Fibroblast of skin of abdomen (primary cell): ENCODE results near the gene CSF2RB.

ENCODE experiments used
- DNase-seq: peaks from one replicate; pipeline ENCODE4 v3.0.0-alpha.2; 2013

The CSF2RB gene

GRCh38 chr22:36922105-36922608, 8.7 kb downstream of the CSF2RB start:
- DNase-seq = peak; percentile 7

- no peak for DNase-seq
Observed at GRCh38 chr22:36922711-36923110, 9.3 kb downstream of the CSF2RB start.

- no peak for DNase-seq
Observed at GRCh38 chr22:36923131-36923788, 9.8 kb downstream of the CSF2RB start.

GRCh38 chr22:36924151-36924698, 10.8 kb downstream of the CSF2RB start:
- no peak for DNase-seq

GRCh38 chr22:36925388-36926290, 12.2 kb downstream of the CSF2RB start:
- DNase-seq = no peak

GRCh38 chr22:36926309-36926708, 12.9 kb downstream of the CSF2RB start:
- no peak for DNase-seq

GRCh38 chr22:36926721-36927435, 13.4 kb downstream of the CSF2RB start:
- DNase-seq = no peak

- no peak for DNase-seq
Observed at GRCh38 chr22:36927671-36928070, 14.2 kb downstream of the CSF2RB start.

DNA sequence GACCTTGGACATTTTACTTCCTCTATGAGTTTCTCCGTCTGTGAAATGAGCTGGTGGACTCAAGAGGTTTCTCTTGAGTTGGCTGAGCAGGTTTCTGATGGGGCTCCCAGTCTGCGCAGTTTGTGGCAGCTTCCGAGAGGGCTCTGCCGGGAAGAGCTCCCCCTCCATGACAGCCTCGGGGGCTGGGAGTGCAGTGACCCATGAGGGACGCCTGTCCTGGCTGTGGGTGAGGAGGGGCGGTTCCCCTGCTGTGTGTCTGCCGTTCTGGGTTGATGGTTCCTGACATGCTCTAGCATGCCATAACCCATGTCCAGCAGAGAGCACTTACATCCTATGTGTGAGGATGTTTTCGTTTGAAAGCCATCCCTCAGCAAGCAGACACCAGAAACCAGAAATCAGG, 14.8 kb downstream of the CSF2RB start:
- no peak for DNase-seq

GRCh38 chr22:36928786-36929535, 15.5 kb downstream of the CSF2RB start:
- DNase-seq = no peak

- DNase-seq = no peak
Observed at GRCh38 chr22:36929621-36930020, 16.2 kb downstream of the CSF2RB start.

DNA sequence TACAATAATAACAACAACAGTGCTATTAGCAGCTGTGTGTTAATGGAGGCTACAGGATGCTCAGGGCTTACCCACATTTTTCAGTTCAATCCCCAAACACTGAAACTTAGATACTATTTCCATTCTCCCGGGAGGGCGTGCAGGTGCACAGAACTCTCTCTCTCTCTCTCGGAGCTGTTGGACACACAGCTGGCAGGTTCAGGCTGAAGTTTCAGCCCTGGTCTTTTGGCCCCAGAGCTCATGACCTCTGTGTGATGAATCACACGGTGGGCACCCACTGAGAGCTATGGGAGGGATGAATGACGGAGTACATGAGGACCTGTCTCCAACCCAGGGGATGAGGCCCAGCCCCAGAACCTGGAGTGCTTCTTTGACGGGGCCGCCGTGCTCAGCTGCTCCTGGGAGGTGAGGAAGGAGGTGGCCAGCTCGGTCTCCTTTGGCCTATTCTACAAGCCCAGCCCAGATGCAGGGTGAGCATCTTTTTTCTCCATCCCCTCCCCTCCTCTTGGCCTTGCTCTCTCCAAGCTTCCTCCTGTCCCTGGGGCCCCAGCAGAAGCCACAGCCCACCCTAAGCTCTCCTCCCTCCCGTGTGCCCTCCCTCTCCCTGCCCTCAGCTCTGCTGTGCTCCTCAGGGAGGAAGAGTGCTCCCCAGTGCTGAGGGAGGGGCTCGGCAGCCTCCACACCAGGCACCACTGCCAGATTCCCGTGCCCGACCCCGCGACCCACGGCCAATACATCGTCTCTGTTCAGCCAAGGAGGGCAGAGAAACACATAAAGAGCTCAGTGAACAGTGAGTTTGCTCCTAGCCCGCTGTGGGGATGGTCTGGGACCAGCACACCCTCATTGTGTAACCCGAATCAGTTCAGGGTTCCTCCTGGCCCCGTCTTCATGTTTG, 16.9 kb downstream of the CSF2RB start:
- DNase-seq = no peak

- no peak for DNase-seq
Observed at GRCh38 chr22:36931446-36931845, 18.0 kb downstream of the CSF2RB start.

DNA sequence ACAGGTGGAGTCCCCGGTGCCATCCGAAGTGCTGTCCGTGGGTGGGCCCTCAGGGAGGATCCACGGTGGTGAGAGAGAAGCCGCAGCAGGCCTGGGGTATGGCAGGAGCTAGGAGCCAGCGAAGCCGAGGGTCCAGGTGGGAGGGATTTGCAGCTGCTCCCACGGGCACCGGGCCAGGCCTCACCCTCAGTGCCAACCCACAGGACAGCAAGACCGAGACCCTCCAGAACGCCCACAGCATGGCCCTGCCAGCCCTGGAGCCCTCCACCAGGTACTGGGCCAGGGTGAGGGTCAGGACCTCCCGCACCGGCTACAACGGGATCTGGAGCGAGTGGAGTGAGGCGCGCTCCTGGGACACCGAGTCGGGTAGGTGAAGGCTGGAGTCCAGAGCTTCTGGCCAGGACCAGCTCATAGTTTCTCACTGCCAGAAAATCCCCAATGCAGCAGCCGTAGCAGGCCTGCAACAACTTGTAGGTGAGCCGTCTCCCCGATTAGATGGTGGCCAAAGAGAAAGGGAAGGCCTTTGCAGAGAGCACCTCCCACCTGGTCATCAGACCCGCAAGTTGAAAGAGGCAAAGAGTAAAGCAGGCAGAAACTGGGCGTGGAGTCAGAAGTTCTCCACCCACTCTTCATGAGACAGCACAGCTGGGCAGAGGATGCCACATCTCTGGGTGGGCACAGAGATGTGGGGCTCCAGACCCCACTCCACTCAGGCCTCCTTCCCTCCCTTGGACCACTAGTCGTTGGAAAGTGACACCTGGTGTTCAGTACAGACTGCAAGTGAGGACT, 20.4 kb downstream of the CSF2RB start:
- DNase-seq = no peak

DNA sequence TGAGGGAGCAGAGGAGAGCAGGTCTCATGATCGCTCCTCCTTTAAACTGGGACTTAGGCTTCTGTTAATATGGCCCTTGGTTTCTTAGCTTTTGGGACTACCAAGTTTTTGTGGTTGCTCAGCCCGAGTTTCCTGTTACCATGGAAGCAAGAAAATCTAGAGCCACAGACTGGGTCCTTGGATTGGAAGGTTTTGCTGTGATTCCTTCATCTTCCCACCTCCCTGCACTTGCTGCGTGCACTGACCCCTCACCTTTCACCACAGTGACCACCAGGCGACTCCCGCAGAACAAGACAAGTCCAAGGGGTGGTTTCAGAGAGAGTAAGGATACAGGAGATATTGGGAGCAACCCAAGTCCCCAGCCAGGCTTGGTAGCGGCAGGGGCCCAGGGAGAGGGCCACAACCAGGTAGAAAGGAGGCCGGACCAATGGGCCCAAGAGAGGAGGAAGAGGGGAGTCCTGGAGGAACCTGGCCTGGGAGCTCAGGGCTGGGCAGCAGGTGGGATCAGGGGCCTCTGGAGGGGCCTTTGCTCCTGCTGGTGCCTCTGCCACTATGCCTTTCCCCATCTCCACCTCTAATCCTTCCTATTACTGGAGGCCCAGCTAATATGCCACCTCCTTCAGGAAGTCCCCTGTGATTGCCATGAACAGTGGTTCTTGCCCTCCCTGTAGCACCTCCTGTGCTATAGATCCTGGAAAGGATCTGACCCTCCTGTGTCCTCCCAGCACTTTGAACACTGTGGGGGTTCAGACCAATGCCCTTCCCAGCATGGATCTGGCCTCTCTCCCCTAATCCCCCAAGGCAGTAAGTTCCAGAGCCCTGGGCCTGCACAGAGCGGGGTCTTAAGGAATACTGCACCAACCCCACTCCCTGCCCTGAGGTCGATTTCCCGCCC, 21.2 kb downstream of the CSF2RB start:
- DNase-seq = no peak

DNA sequence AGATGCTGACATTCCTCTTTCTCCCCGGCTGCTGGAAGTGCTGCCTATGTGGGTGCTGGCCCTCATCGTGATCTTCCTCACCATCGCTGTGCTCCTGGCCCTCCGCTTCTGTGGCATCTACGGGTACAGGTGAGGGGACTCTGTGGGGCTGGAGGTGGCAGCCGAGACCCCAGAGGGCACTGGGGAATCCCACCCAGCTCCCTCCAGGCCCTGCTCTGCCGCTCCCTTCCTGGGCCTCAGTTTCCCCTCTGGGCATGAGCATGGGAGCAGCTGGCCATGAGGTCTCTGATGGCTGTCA, 21.8 kb downstream of the CSF2RB start:
- DNase-seq = no peak

- DNase-seq = no peak
Observed at GRCh38 chr22:36935694-36936093, 22.3 kb downstream of the CSF2RB start.

DNA sequence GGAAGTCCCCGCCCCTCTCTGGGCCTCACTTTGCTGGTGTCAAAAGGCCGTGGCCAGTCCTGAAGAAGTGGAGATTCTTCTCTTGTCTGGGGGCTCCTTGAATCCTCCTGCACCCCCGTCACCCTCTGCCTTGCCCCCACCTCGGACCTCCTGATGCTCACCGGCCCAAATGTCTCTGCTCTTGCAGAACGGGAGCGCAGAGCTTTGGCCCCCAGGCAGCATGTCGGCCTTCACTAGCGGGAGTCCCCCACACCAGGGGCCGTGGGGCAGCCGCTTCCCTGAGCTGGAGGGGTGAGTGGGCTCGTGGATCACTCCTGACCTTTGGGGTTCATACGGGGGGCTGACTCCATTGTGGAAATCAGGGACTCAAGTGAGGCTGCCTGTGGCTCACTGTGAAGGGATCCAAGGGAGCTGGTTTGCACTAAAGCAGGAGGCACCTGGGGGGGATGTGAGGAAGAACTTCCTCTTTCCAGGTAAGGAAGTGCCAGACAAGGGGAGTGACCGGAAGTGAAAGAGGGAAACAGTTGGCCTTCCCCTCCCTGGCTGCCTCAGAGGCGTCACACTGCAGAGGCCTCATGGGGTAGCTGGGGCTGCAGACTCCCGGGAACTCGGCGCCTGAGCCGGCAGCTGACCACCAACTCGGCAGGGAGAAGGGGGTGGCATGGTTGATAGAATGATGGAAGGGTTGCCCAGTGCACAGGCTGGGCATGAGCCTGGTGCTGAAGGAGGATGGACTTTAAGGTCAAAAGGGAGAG, 23.1 kb downstream of the CSF2RB start:
- DNase-seq = no peak
